Heart left ventricle (tissue), 16 donors: ENCODE results near the gene ZNF714. TPM values are rescaled to one million over a fixed set of nuclear protein-coding genes. Genes with fewer than 3 reads are reported as not detected.

Experiments used
- ATAC-seq, 4 donors: fragments of 200-7000 bp; cut with Tn5 transposase; one replicate each; pipeline ENCODE4 v1.9.1; 2020 to 2022; ENCODE audit warnings: moderate library complexity in 4 of 4, mild to moderate bottlenecking in 3 of 4, moderate number of reproducible peaks in 1 of 4
- DNase-seq, 5 donors: peaks; one replicate each; pipeline ENCODE4 v3.0.0-alpha.2; 2020
- H3K27ac ChIP-seq, 12 donors: fragments of 200-600 bp; sonication (generic) in 4 of 12; one replicate each; pipeline versions ENCODE4 v1.5.0 to v1.8.0; 2016 to 2022; ENCODE audit warnings: mild to moderate bottlenecking in 2 of 12
- H3K27me3 ChIP-seq, 9 donors: fragments of 200-600 bp; sonication (generic) in 2 of 9; one replicate each; pipeline versions ENCODE4 v1.5.1 to v1.8.0; 2016 to 2022; ENCODE audit warnings: mild to moderate bottlenecking in 3 of 9
- H3K36me3 ChIP-seq, 9 donors: fragments of 200-600 bp; sonication (generic) in 2 of 9; one replicate each; pipeline versions ENCODE4 v1.5.0 to v1.8.0; 2018 to 2022; ENCODE audit warnings: mild to moderate bottlenecking in 2 of 9
- H3K4me1 ChIP-seq, 12 donors: fragments of 200-600 bp; sonication (generic) in 4 of 12; one replicate each; pipeline versions ENCODE4 v1.5.0 to v1.8.0; 2016 to 2022; ENCODE audit warnings: mild to moderate bottlenecking in 3 of 12
- H3K4me3 ChIP-seq, 12 donors: fragments of 200-600 bp; sonication (generic) in 4 of 12; one replicate each; pipeline versions ENCODE4 v1.5.0 to v1.8.0; 2017 to 2022; ENCODE audit warnings: mild to moderate bottlenecking in 9 of 12, moderate library complexity in 4 of 12
- H3K9me3 ChIP-seq, 12 donors: fragments of 200-600 bp; sonication (generic) in 4 of 12; one replicate each; pipeline versions ENCODE4 v1.5.0 to v1.8.0; 2016 to 2022; ENCODE audit warnings: mild to moderate bottlenecking in 1 of 12
- POLR2A ChIP-seq, 2 donors: fragments of 450-650 bp; IDR thresholded peaks; one replicate each; pipeline ENCODE4 v1.6.1; 2017; ENCODE audit warnings: antibody characterized with exemption in 2 of 2, mild to moderate bottlenecking in 2 of 2, moderate library complexity in 2 of 2
- WGBS, 4 donors: extraction: QIAGEN DNeasy Blood & Tissue Kit in 2 of 4; methylation state at CpG; one replicate each; pipeline versions ENCODE4 v1.1.5 to v1.1.7; 2013 to 2018; 5-methylcytosine and 5-hydroxymethylcytosine counted together
- intact Hi-C, 10 donors: fragments of 100-400 bp; cut with DNase I; formaldehyde crosslinking; loops; one replicate each; pipeline versions ENCODE4 v1.11.1 to v1.14.2; 2022
- polyA plus RNA-seq, 2 donors: library from polyadenylated mRNA; stranded (reverse); fragments of 200-250 nt; gene quantifications; one replicate each; pipeline ENCODE4 v1.2.3, GENCODE V29; 2013
- total RNA-seq, 9 donors: library from RNA; depleted of rRNA in 2 of 9; stranded (reverse); fragments of >200 nt in 2 of 9; fragmentation: NEBNext Ultra II Directional in 3 of 9; extraction: Animal tissue kit (Norgen Biotek cat#: 25700) in 3 of 9; gene quantifications; one replicate each; pipeline versions ENCODE4 v1.1.0 to v1.2.4, GENCODE V29; 2016 to 2023
- TF ChIP-seq, protein P1 (sequence below), 12 donors: fragments of 200-600 bp; sonication (generic) in 4 of 12; IDR thresholded peaks; one replicate each; pipeline versions ENCODE4 v1.5.0 to v1.8.0; 2018 to 2022; ENCODE audit warnings: antibody characterized with exemption in 12 of 12, mild to moderate bottlenecking in 5 of 12
- donor health status: ischemic (EF 13 %, LVEDD 7.1; RV severe dilation, severe dysfunction).
- donor health status: healthy with polysubstance abuse.
- donor health status: DM: no; HTN: yes; CAD: no.
- donor health status: DM: no; HTN: no; CAD: no.
- donor health status: ischemic (EF 25% LVEDD 6.9; RV normal size, moderate dysfunction).
- donor health status: ischemic (EF 25% LVEDD 5.7; RV mildly dilated, moderate dysfunction).
- donor health status: healthy.
- donor health status: DM: yes; HTN: yes; CAD: no.
- donor health status: ischemic (EF 35%, LVEDD 5.7; RV mildly dilated, moderate dysfunction).
- donor health status: nonischemic (EF 11% LVEDD 7.7; RV severe dilation, severe dysfunction).
- donor health status: DM: yes; HTN: yes; CAD: no.
- donor health status: PGD.
- donor health status: ischemic (EF 29% LVEDD 5.4; RV normal size, mild dysfunction).
- donor health status: nonischemic (EF 23%, LVEDD 6.1; RV moderate dilation, normal function).

ZNF714 gene
- total and polyA plus RNA-seq, 11 donors: 1.1 to 5.6 (median 3.2) TPM

GRCh38 chr19:21087871-21088270 is 5.9 kb downstream of the ZNF714 start:
- H3K4me1 ChIP-seq: peaks cover 0 to 15% (median 0%) of the 10 kb centered on the region in 12 donors
- intact Hi-C loops: loop anchor here in 1 of 10 donors (10.0 kb wide), 1 partner anchor 47 kb away; no protein-coding TSS in a partner anchor
- DNase-seq (no peak), ATAC-seq (peak in 3 of 4 donors; percentile 92 to 94 (median 92))
- no peaks in the 10 kb centered on the region for H3K27me3 ChIP-seq
- 53 to 75% (median 65%) methylated on average over 3 of the region's 3 CpGs for WGBS, 4 donors
- TF ChIP-seq, protein P1, sequence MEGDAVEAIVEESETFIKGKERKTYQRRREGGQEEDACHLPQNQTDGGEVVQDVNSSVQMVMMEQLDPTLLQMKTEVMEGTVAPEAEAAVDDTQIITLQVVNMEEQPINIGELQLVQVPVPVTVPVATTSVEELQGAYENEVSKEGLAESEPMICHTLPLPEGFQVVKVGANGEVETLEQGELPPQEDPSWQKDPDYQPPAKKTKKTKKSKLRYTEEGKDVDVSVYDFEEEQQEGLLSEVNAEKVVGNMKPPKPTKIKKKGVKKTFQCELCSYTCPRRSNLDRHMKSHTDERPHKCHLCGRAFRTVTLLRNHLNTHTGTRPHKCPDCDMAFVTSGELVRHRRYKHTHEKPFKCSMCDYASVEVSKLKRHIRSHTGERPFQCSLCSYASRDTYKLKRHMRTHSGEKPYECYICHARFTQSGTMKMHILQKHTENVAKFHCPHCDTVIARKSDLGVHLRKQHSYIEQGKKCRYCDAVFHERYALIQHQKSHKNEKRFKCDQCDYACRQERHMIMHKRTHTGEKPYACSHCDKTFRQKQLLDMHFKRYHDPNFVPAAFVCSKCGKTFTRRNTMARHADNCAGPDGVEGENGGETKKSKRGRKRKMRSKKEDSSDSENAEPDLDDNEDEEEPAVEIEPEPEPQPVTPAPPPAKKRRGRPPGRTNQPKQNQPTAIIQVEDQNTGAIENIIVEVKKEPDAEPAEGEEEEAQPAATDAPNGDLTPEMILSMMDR (IDR thresholded peaks at IDR 0.05): no peak
- TF ChIP-seq POLR2A (IDR thresholded peaks at IDR 0.05): no peak
- no peak overlapping the region for H3K4me3 ChIP-seq
- no peaks in the 10 kb centered on the region for H3K9me3 ChIP-seq
- H3K27ac ChIP-seq: peak overlapping the region in 1 of 12 donors; percentile 26
- H3K36me3 ChIP-seq: peaks cover 0 to 16% (median 0%) of the 10 kb centered on the region in 9 donors

GRCh38 chr19:21092109-21092508 is 10.1 kb downstream of the ZNF714 start:
- no peak for TF ChIP-seq POLR2A (IDR thresholded peaks at IDR 0.05)
- TF ChIP-seq, protein P1 (IDR thresholded peaks at IDR 0.05): no peak
- Histone ChIP-seq H3K4me1 (peaks cover 0 to 13% (median 0%) of the 10 kb centered on the region in 12 donors), H3K4me3 (no peak overlapping the region), H3K9me3 (no peaks in the 10 kb centered on the region), H3K27ac (no peak overlapping the region), H3K36me3 (peaks cover 0 to 4% (median 0%) of the 10 kb centered on the region in 9 donors), H3K27me3 (no peaks in the 10 kb centered on the region)
- DNase-seq (no peak), ATAC-seq (no peak)
- intact Hi-C loops: no loop called here

DNA sequence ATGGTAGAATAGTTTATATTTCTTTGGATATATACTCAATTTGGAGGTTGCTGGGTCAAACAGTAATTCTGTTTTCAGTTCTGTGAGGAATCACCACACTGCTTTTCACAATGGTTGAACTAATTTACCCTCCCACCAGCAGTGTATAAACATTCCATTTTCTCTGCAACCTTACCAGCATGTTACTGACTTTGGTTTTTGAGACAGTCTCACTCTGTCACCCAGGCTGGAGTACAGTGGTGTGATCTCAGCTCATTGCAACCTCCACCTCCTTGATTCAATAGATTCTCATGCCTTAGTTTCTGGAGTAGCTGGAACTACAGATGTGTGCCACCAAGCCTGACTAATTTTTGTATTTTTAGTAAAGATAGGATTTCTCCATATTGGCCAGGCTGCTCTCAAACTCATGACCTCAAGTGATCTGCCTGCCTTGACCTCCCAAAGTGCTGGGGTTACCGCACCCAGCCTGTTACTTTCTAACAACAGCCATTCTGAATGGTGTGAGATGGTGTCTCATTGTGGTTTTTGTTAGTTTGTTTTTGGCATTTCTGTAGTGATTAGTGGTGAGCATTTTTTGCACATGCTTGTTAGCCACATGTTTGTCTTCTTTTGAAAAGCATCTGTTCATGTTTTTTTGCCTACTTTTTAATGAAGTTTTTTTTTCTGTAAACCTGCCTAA is 12.5 kb downstream of the ZNF714 start:
- intact Hi-C loops: no loop called here
- Histone ChIP-seq H3K9me3 (no peaks in the 10 kb centered on the region), H3K36me3 (peaks cover 0 to 15% (median 3%) of the 10 kb centered on the region in 9 donors), H3K27me3 (no peaks in the 10 kb centered on the region), H3K4me3 (no peak overlapping the region), H3K27ac (no peak overlapping the region), H3K4me1 (peaks cover 0 to 13% (median 0%) of the 10 kb centered on the region in 12 donors)
- DNase-seq (no peak), ATAC-seq (no peak)
- TF ChIP-seq, protein P1 (IDR thresholded peaks at IDR 0.05): no peak
- TF ChIP-seq POLR2A (IDR thresholded peaks at IDR 0.05): no peak
- WGBS, 4 donors: 95 to 100% (median 95%) methylated on average over 1 of the region's 1 CpG

GRCh38 chr19:21098291-21098690 is 16.3 kb downstream of the ZNF714 start:
- TF ChIP-seq, protein P1 (IDR thresholded peaks at IDR 0.05): no peak
- no peak for TF ChIP-seq POLR2A (IDR thresholded peaks at IDR 0.05)
- 75 to 94% (median 90%) methylated on average over 2 of the region's 2 CpGs for WGBS, 4 donors
- intact Hi-C loops: no loop called here

More at GRCh38 chr19:21098291-21098690, 16.3 kb downstream of the ZNF714 start:
- no peaks in the 10 kb centered on the region for H3K9me3 ChIP-seq
- H3K4me3 ChIP-seq: no peak overlapping the region
- H3K27ac ChIP-seq: no peak overlapping the region
- peaks cover 0 to 18% (median 3%) of the 10 kb centered on the region in 9 donors for H3K36me3 ChIP-seq
- no peaks in the 10 kb centered on the region for H3K4me1 ChIP-seq
- ATAC-seq (no peak), DNase-seq (no peak)
- H3K27me3 ChIP-seq: no peaks in the 10 kb centered on the region
